ENCODE data around the gene PLCG1. TPM values are rescaled to one million over a fixed set of nuclear protein-coding genes. Genes with fewer than 3 reads are reported as not detected.

Gene PLCG1
- total RNA-seq, 1 experiment from 2014 or later, result 45.6 TPM

GRCh38 chr20:41133709-41134361 lies 3.5 kb upstream of the PLCG1 start:
- BruUV-seq (replicated peaks), result no TSS peak
- ChIA-PET POLR2A (interaction anchor here (1.6 kb wide), 1 partner anchor 137 kb away, joined by 3 read pairs; no protein-coding TSS in a partner anchor), CTCF (interaction anchor here (0.6 to 2.0 kb wide), 7 partner anchors 9 to 207 kb away, joined by 3 to 15 read pairs (median 4); partner anchors contain the start of gene LPIN3), RAD21 (ENCODE audit: low non-redundant PET in 1 of 2, low total read pairs in 2 of 2, uncharacterized antibody in 2 of 2, unreplicated experiment in 2 of 2) (interaction anchor here in 1 of 2 experiments (1.5 to 1.6 kb wide), 2 partner anchors 143 to 171 kb away, joined by 4 to 6 read pairs; no protein-coding TSS in a partner anchor)
- Histone ChIP-seq H3K4me3 (replicated peaks in 1 of 2; ENCODE audit: low read depth in 1 of 2, low read length in 2 of 2) (no peak overlapping the region), H3K9me2 (ENCODE audit: insufficient read depth) (no peaks in the 10 kb centered on the region), H3K4me1 (ENCODE audit: control insufficient read depth in 1 of 2, insufficient read depth in 2 of 2, low read length in 2 of 2) (peaks cover 9 to 20% of the 10 kb centered on the region in 2 experiments; a peak in 3 of 4 replicates), H3K4me2 (ENCODE audit: low read length) (no peak overlapping the region), H3K79me2 (ENCODE audit: insufficient read depth, low read length) (peaks cover 6% of the 10 kb centered on the region; the same call in 1 of the 2 replicates), H4K20me1 (ENCODE audit: insufficient read depth) (no peaks in the 10 kb centered on the region), H3K9ac (ENCODE audit: low read length) (no peak overlapping the region), H3K27ac (ENCODE audit: low read depth, low read length) (no peak overlapping the region), H3K9me3 (ENCODE audit: control insufficient read depth in 1 of 2, insufficient read depth in 1 of 2, low read depth in 1 of 2, low read length in 2 of 2) (no peaks in the 10 kb centered on the region), H3K36me3 (ENCODE audit: control insufficient read depth in 1 of 2, insufficient read depth in 2 of 2, low read length in 2 of 2) (no peaks in the 10 kb centered on the region), H3K27me3 (ENCODE audit: insufficient read depth, low read length) (no peaks in the 10 kb centered on the region), H2AFZ (ENCODE audit: low read depth, low read length, poor library complexity, severe bottlenecking) (no peak overlapping the region)
- DNase-seq (ENCODE audit: low read depth, low spot score) (no peak), ATAC-seq (no peak)
- TF ChIP-seq FOSL1 (IDR thresholded peaks at IDR 0.05; ENCODE audit: low read depth), result no peak
- no peak for TF ChIP-seq EGR1 (IDR thresholded peaks at IDR 0.05; ENCODE audit: low read depth)
- TF ChIP-seq POLR2AphosphoS5 (IDR thresholded peaks at IDR 0.05; ENCODE audit: low read depth, low read length), result no peak
- TF ChIP-seq TCF7L2 (IDR thresholded peaks at IDR 0.05; ENCODE audit: borderline replicate concordance, extremely low read depth, insufficient read depth, insufficient read length), result no peak
- no peak for TF ChIP-seq CEBPB (IDR thresholded peaks at IDR 0.05; ENCODE audit: low read depth)
- TF ChIP-seq YY1 (IDR thresholded peaks at IDR 0.05; ENCODE audit: extremely low read depth, insufficient replicate concordance, low read depth, low read length), result no peak
- TF ChIP-seq MAX (IDR thresholded peaks at IDR 0.05), result no peak
- TF ChIP-seq EZH2 (IDR thresholded peaks at IDR 0.05), result no peak
- no peak for TF ChIP-seq CTCF (IDR thresholded peaks at IDR 0.05 in 2 of 3, conservative IDR thresholded peaks at IDR 0.05 in 1 of 3; ENCODE audit: borderline replicate concordance in 1 of 3, insufficient read depth in 1 of 3, low read depth in 2 of 3, low read length in 2 of 3)
- no peak for TF ChIP-seq ELF1 (IDR thresholded peaks at IDR 0.05; ENCODE audit: borderline replicate concordance, low read depth)
- intact Hi-C loops (cut with micrococcal nuclease), result no loop called here
